Hepatic stellate cell (primary cell): ENCODE results near the gene CEP85L.
"Not testable (repeated sequence)": the region's sequence is repeated elsewhere in the genome, so short reads cannot be mapped to it uniquely, and the experiment has no call there.

Source experiments
- DNase-seq: peaks from one replicate; pipeline ENCODE4 v3.0.0; 2011; ENCODE audit warnings: low spot score

Gene CEP85L

GRCh38 chr6:118500130-118501015 is 151.0 kb downstream of the CEP85L start:
- DNase-seq: no peak

DNA sequence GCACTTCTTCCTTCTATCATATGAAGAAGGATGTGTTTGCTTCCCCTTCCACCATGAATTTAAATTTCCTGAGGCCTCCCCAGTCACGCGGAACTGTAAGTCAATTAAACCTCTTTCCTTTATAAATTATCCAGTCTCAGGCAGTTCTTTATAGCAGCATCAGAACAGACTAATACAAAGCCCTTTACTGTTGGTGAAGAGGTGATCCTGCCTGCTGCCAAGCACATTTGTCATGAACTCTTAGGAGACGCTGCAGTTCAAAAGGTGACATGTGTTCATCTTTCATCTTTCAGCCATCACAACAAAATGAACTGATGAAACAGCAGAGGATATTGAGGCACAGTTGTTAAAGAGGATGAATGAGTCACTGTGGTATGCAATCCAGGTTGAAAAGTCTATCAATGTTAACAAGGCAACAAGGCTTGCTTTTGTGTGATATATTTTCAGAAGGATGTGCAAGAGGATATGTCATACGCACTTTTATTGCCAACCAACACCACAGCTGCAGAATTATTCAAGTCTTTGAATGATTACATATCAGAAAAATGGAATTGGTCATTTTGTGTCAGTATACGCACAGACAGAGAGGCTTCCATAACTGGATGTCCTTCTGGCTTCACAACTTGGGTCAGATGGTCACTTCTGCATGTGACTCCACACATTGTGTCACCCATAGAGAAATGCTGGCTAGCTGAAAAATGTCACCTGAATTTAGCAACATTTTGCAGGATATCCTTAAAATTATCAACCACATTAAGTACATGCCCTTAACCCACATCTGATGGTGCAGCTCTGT is 155.7 kb downstream of the CEP85L start:
- DNase-seq: no peak

GRCh38 chr6:118494091-118494490 is 157.3 kb downstream of the CEP85L start:
- no peak for DNase-seq

DNA sequence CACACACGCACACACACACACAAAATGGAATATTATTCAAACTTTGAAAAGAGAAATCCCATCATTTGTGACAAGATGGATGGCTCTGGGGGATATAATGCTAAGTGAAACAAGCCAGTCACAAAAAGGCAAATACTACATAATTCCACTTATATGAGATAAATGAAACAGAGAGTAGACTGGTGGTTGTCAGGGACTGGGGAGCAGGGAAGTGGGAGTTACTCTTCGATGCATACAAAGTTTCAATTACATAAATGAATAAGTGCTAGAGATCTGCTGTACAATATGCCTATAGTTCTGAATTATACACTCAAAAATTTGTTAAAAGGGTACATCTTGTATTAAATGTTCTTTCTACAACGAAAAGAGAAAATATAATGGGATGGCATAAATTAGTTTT is 161.4 kb downstream of the CEP85L start:
- no peak for DNase-seq

DNA sequence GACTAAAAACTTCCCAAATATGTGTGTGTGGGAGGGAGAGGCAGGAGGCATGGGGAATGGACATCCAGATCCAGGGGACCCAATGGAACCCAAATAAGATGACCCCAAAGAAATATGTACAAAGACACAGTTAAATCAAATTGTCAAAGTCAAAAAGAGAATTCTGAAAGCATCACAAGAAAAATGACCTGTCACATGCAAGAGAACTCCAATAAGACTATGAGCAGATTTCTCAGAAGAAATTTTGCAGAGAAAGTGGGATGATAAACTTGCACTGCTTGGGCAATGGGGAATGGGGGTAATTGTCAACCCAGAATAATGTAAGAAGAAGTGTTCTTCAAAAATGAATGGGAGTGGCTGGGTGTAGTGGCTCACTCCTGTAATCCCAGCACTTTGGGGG is 162.8 kb downstream of the CEP85L start:
- no peak for DNase-seq

GRCh38 chr6:118485601-118486550 is 165.5 kb downstream of the CEP85L start:
- no peak for DNase-seq

DNA sequence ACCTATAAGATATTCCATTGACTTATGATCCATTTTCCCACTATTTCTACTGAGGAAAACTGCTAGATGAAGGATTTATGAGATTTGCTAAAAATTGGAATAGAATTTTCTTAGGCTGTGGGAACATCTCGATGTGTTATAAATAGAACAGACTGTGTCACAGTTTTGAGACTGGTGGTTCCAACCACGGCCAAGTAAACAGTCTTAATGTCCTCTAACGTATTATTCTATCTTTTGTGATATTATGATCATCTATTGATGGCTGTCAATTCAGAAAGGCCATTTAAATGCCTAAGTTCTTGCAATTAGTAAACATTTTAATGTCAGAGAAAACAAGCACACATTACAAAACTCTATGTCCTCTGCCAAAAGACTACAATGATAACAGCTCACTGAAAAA is 174.8 kb downstream of the CEP85L start:
- DNase-seq: no peak

- DNase-seq: no peak
Observed at GRCh38 chr6:118473266-118473665, 178.1 kb downstream of the CEP85L start.

DNA sequence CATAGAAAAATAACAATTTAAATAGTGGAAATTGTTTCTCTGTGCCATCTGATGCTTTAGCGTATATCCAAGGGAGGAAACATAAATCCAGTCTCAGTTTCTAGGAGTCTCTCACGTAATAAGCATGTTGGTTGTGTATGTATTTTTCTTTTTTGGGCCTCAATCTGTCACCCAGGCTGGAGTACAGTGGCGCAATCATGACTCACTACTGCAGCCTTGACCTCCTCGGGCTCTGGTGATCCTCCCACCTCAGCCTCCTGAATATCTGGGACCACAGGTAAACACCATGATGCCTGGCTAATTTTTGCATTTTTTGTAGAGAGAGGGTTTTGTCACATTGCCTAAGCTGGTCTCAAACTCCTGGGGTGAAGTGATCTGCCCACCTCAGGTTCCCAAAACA is 181.9 kb downstream of the CEP85L start:
- DNase-seq: no peak

DNA sequence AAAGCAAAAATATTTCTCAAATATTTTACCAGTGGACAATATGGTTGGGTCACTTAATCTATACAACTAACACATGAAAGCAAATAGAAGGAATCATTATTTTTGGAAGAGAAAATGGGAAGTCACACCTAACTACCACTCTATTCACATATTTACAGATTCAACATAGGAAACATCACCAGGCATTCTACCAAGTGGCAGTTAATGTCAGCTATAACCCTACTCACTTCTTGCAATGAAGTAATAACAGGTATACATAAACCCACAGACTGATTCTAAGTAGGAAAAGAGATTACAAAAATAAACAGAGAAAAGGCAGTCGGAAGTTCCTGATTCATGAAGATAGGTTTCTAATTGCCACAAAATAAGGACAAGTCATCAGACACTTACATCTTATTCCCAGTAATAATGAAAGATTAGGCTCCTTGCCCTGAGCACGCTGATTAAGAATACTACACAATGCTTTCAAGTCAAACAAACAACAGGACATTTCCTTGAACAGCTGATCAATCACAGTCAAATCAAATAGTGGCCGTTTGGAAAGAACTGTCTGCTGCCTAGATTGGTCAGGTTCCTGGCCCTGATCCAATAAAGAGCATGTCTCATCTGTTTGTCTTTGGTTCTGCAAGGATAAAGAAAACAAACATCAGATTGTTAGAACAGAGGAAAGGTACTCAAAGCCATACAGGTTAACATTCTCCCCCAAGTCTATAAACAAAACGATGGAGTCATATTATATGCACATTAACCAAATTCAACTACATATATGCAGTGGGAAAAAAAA is 182.5 kb downstream of the CEP85L start:
- no peak for DNase-seq

DNA sequence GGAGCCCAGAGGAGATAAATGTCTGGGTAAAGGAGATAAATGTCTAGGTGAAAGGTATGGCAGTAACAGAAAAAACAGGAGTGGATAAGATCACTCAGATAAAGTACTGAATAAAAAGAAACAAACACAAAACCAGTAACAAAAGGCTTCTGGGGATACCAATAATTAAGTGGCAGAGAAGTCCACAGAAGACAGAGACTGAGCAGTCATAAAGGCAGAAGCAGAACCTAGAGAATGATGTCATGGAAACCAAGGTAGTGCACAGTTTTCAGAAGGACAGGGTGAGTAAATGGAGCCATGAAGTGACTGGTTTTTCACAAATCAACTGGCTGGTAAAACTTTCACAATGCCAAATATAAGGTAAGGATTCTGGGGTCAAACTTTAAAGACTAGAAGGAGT is 184.2 kb downstream of the CEP85L start:
- DNase-seq: no peak

DNA sequence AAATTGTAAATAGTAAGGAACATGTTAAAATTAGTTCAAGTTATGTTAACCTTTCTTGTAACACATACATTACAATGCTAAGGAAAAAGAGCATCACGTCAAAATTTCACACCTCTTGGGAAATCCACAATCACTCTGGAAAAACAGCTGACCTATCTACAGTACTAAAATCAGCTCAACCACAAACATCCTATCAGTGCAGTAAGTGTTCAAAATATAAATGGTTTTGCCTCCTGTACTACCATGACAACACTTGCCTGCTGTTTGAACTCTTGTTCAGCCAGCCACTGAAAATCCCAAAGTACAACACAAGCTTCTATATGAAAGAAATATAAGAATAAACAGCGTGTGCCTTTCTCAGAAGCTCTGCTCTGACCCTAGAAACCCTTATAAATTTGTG is 186.8 kb downstream of the CEP85L start:
- DNase-seq: no peak

GRCh38 chr6:118460958-118461470 is 190.4 kb downstream of the CEP85L start:
- no peak for DNase-seq

DNA sequence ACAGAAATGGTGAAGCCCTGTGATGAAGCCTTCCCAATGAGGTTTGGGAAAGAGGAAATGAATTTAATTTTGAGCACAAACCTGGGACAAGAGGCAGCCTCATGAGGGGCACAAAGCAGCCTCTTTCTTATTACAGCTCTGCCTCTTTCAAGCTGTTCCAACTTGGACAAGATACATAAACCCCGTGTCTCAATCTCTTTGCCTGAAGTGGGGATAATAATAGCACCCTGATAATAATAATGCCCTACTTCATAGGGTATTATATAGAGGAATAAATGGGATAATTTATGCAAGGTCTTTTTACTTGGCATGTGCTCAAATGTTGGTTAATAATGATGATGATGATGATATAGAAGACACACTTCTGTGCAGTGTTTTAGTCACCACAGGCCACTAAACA is 194.4 kb downstream of the CEP85L start:
- DNase-seq: no peak

DNA sequence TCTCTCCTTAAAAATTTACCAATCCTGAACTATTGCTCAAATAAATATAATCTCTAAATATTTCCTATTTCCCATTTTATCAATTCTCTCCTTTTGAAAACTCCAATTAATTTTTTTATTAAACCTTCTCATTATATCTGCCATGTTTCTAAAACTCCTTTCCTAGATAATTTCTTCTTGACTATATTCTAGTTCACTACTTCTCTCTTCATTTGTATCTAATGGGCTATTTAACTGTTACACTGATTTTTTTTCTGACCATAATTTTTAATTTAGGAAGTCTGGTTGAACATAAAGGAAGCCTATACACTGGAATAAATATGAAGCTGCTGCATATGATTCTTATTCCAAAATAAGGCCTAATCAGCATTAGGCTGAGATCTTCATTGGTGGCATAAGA is 199.6 kb downstream of the CEP85L start:
- DNase-seq: no peak

GRCh38 chr6:118444796-118445195 is 206.6 kb downstream of the CEP85L start:
- DNase-seq: no peak

DNA sequence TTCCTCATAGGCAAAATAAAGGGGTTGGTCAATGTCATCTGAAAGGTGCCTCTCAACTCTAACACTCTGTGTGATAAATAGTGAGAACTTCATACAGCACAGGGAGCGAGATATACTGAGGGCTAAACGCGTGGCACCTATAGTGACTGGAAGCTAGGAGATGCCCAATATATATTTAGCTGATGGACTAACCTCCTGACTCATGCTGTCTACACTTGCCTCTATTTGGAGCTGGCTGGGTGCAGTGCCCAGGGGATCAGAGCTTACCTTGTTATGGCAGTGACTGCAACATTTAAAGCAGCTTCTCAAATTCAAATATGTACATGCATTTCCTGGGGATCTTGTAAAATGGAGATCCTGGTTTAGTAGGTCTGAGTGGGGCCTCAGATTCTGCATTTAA is 214.9 kb downstream of the CEP85L start:
- DNase-seq: no peak

GRCh38 chr6:118434147-118434546 is 217.2 kb downstream of the CEP85L start:
- not testable (repeated sequence) for DNase-seq

DNA sequence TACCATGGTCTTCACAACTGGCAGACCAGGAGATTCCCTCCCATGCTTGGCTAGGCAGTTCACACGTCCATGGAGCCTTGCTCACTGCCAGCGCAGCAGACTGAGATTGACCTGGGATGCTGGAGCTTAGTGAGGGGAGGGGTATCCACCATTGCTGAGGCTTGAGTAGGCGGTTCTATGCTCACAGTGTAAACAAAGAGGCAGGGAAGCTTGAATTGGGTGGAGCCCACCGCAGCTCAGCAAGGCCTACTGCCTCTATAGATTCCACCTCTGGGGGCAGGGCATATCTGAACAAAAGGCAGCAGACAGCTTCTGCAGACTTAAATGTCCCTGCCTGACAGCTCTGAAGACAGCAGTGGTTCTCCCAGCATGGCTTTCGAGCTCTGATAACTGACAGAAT is 230.1 kb downstream of the CEP85L start:
- DNase-seq: not testable (repeated sequence)

DNA sequence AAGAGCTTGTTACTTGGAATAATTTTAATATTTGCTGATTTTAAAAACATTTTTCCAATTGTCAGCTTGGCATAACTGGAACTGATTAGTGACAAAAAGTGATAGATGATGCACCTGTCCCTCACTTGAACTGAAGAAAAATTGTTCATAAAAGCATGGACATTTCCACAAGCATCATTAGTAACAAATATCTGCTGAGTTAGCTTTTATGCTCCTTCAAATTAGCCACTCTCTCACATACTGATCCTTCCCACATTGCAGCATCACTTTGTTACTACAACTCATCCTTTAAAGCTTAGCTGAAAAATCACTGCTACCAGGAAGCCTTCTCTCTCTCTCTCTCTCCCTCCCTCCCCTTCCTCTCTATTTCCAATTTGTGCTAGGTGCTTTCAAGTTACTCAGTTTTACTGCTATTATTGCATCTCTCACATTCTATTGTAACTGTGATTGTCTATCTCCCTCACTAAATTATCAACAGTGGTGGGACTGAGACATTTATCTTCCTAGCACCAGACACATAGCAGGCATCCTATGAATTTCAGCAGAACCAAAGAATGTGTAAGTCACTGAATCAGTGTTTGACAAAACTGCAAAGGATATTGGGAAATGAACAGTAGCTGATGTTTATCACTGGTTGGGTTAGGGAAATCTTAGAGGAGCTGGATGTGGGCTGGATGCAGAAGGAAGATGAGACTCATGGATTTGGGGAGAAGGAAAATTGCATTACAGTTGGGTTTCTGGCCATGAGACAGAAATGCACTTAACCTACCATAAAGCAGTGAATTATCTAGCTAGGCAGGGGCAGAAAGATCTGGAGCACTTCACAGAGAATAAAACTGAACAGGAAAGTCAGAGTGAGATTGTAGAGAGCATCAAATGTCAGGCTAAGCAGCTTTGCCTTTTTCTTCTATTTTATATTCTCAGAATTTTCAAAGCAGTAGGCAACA is 231.7 kb downstream of the CEP85L start:
- DNase-seq: no peak
